Duodenal mucosa (tissue), 2 donors: Measurements from ENCODE around the gene ITPKC.
"Not testable (repeated sequence)": the region's sequence is repeated elsewhere in the genome, so short reads cannot be mapped to it uniquely, and the experiment has no call there.

Experiments
- H3K27ac ChIP-seq: one replicate; pipeline ENCODE4 v1.7.0; 2013; ENCODE audit warnings: low read depth, low read length
- H3K27me3 ChIP-seq, 2 donors: one replicate each; pipeline ENCODE4 v1.7.0; 2013; ENCODE audit warnings: low read length in 2 of 2, control low read depth in 1 of 2; ENCODE audit not compliant: insufficient read depth in 2 of 2, control insufficient read depth in 1 of 2
- H3K36me3 ChIP-seq, 2 donors: one replicate each; pipeline ENCODE4 v1.7.0; 2013; ENCODE audit warnings: low read length in 2 of 2, control low read depth in 1 of 2; ENCODE audit not compliant: insufficient read depth in 2 of 2, control insufficient read depth in 1 of 2
- H3K4me1 ChIP-seq, 2 donors: one replicate each; pipeline ENCODE4 v1.7.0; 2013; ENCODE audit warnings: low read length in 2 of 2, control low read depth in 1 of 2; ENCODE audit not compliant: insufficient read depth in 2 of 2, control insufficient read depth in 1 of 2
- H3K4me3 ChIP-seq, 2 donors: one replicate each; pipeline ENCODE4 v1.7.0; 2013; ENCODE audit warnings: low read length in 2 of 2, low read depth in 1 of 2
- H3K9ac ChIP-seq, 2 donors: one replicate each; pipeline ENCODE4 v1.7.0; 2013; ENCODE audit warnings: low read length in 2 of 2, low read depth in 1 of 2
- H3K9me3 ChIP-seq, 2 donors: one replicate each; pipeline ENCODE4 v1.7.0; 2013; ENCODE audit warnings: low read length in 2 of 2, control low read depth in 1 of 2; ENCODE audit not compliant: control insufficient read depth in 1 of 2

ITPKC gene

DNA sequence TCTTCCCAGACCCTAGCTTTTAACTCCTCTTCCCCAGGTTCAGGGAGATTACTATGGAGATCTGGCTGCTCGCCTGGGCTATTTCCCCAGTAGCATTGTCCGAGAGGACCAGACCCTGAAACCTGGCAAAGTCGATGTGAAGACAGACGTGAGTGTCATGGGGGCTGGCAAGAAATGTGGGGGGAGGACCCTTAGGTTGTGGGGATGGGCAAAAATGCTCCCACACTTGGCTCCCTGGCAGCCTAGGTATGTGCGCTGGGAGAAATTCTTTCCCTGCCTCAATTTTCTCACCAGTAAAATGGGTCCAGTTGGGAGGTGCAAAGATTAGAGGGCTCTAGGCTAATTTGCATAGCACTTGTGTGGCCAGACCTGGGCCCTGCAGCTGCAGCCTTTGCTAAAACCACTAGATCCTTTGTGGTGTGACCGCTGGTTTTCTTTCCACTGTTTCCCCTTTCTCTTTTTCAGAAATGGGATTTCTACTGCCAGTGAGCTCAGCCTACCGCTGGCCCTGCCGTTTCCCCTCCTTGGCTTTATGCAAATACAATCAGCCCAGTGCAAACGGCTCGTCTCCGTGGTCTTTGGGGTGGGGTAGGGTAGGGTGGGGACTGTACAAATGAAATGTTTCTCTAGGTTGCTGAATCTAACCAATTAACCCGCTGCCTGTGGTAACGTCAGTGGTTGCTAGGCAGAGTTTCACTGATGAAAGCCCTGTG, 60.2 kb downstream of the ITPKC start:
- Histone ChIP-seq H3K36me3 (peaks cover 0 to under 1% of the 10 kb centered on the region in 2 donors), H3K9ac (peak overlapping the region; percentile 90 to 94), H3K27ac (peak overlapping the region; percentile 98), H3K4me1 (peaks cover 12 to 15% of the 10 kb centered on the region in 2 donors), H3K4me3 (peak overlapping the region; percentile 84 to 91), H3K9me3 (no peaks in the 10 kb centered on the region), H3K27me3 (no peaks in the 10 kb centered on the region)

DNA sequence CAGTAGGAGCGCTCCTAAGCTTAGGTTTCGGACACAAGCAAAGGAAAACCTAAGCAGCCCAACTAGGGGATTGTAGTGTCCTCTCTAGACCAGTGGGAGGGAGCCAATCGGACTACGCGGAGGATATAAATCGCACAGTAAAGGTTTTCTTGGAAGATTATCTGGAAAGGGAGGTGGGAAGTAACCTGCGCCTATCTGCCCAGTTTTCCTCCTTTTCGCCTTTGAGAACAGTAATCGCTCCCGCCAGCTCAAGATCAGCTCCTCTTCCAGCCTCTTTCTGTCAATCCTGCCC, 60.7 kb downstream of the ITPKC start:
- Histone ChIP-seq H3K36me3 (peaks cover 0 to 3% of the 10 kb centered on the region in 2 donors), H3K9ac (peak overlapping the region; percentile 90 to 94), H3K4me1 (peaks cover 12 to 15% of the 10 kb centered on the region in 2 donors), H3K9me3 (no peaks in the 10 kb centered on the region), H3K27ac (peak overlapping the region; percentile 98), H3K27me3 (no peaks in the 10 kb centered on the region), H3K4me3 (peak overlapping the region; percentile 84 to 91)

DNA sequence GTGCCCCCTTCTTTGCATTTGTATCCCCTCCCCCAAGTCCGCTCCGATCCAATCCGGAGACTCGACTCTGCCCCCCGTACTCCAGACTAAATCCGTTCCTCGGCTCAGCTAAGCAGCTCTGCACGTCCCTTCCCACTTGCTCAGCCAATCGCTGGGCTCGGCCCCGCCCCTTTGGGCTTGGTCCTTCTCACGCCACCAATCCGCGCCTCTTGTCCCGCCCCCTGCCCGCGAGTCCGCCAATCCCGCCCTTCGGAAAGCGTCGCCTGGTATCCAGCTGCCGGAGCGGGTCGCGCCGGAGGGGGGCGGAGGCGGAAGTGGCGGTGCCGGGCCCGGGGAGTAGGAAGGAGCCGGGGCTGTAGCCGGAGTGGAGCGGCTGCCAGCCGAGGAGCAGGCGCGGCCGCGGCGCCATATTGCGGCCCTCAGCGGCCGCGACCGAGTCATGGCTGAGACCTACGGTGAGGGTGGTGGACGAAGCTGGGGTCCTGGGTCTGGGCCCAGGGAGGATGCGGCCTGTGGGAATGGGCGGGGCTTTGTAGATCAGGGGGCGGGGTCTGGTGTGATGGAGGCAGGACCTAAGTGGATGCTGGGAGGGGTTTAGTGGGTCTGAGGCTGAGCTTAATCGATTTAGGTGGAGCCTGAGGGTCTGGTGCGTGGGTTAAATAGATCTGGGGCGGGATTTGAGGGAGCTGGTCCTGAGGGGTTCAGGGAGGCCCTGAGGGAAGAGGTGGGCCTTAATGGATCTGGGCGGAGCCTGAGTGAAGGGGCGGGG, 61.2 kb downstream of the ITPKC start, which contains the start of gene RAB4B:
RAB4B (plus strand) TSS at position 311 of the 769 bp plus-strand sequence; CDS start at position 440, 129 bp downstream.
- H3K9me3 ChIP-seq: no peaks in the 10 kb centered on the region
- H3K4me3 ChIP-seq: peak within 1 kb of the TSS; percentile 84 to 91
- no peaks in the 10 kb centered on the region for H3K27me3 ChIP-seq
- peaks cover 12 to 15% of the 10 kb centered on the region in 2 donors for H3K4me1 ChIP-seq
- H3K36me3 ChIP-seq: peaks cover 0 to 3% of the 10 kb centered on the region in 2 donors
- H3K27ac ChIP-seq: peak within 1 kb of the TSS; percentile 98
- H3K9ac ChIP-seq: peak within 1 kb of the TSS; percentile 90 to 94

DNA sequence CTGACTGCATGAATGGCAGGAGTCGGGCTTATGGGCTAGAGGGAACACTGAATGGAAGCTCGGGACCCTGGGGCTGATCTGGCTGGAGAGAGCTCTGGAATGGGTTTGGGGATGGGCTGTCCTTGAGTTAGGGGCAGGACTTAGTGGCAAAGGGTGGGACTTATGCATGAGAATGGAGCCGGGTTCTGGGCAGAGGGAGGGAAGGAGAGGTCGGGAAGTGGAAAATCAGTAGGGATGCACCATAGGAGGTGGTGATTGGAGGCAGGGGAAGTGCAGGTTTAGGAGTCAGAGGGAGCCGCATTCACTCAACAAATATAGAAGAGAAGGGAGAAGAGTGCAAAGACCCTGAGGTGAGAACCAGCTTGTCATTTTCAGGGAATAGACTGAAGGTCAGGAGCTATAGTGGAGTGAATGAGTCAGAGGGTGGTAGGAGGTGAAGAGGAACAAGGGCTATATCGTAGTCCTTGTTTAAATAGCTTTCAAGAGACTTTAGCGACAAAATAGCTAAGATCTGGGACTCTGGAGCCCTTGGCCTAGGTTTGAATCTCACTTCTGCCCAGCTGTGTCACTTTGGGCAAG, 61.9 kb downstream of the ITPKC start:
- Histone ChIP-seq H3K4me3 (peak overlapping the region; percentile 72 to 84), H3K27ac (peak overlapping the region; percentile 96), H3K36me3 (peaks cover 0 to 3% of the 10 kb centered on the region in 2 donors), H3K4me1 (peaks cover 12 to 15% of the 10 kb centered on the region in 2 donors), H3K27me3 (no peaks in the 10 kb centered on the region), H3K9me3 (no peaks in the 10 kb centered on the region), H3K9ac (peak overlapping the region; percentile 90 to 94)

DNA sequence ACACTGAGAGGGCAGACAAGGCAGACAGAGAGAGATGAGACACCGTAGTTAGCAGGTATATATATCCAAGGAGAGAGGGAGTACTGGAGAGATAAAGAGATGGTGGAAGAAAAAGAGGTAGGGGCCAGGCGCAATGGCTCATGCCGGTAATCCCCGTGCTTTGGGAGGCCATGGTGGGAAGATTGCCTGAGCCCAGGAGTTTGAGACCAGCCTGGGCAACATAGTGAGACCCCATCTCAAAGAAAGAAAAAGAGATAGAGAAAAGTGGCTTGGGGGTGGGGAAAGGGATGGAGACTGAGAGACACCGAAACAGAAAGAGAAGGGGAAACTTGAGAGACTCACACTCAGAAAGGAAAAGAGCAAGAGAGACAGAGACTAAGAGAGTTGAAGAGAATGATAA, 63.7 kb downstream of the ITPKC start:
- Histone ChIP-seq H3K27me3 (no peaks in the 10 kb centered on the region), H3K36me3 (peaks cover 0 to 3% of the 10 kb centered on the region in 2 donors), H3K4me3 (no peak overlapping the region), H3K9ac (no peak overlapping the region), H3K27ac (no peak overlapping the region), H3K4me1 (peaks cover 12 to 15% of the 10 kb centered on the region in 2 donors), H3K9me3 (no peaks in the 10 kb centered on the region)

DNA sequence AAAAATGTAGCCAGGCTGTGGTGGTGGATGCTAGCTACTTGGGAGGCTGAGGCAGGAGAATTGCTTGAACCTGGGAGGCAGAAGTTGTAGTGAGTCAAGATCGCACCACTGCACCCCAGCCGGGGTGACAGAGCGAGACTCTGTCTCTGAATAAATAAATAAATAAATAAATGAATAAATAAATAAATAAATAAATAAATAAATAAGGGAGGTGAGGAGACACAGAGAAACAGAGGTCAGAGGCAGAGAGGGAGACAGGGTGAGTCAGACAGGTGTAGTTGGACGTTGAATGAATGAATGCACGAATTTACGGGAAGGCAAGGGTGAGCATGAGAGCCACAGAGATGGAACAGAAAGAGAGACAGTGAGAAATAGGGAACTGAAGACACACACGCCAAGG, 64.2 kb downstream of the ITPKC start:
- Histone ChIP-seq H3K27me3 (no peaks in the 10 kb centered on the region), H3K27ac (no peak overlapping the region), H3K4me3 (no peak overlapping the region), H3K4me1 (peaks cover 12 to 15% of the 10 kb centered on the region in 2 donors), H3K9me3 (no peaks in the 10 kb centered on the region), H3K36me3 (peaks cover 0 to 3% of the 10 kb centered on the region in 2 donors), H3K9ac (no peak overlapping the region)

DNA sequence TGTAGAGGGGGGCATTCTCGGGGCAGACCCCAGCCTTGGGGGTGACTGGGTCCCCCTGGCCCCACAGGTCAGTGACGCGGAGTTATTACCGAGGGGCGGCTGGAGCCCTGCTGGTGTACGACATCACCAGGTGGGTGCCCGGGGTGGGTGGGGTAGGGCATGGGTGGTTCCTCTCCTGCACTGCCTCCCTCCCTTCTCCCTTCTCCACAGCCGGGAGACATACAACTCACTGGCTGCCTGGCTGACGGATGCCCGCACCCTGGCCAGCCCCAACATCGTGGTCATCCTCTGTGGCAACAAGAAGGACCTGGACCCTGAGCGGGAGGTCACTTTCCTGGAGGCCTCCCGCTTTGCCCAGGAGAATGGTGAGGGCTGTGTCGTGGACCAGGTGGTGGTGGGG, 66.8 kb downstream of the ITPKC start:
- no peak overlapping the region for H3K9ac ChIP-seq
- no peaks in the 10 kb centered on the region for H3K27me3 ChIP-seq
- peaks cover 3 to 5% of the 10 kb centered on the region in 2 donors for H3K36me3 ChIP-seq
- no peaks in the 10 kb centered on the region for H3K9me3 ChIP-seq
- no peak overlapping the region for H3K4me3 ChIP-seq
- H3K4me1 ChIP-seq: peaks cover 5 to 6% of the 10 kb centered on the region in 2 donors
- no peak overlapping the region for H3K27ac ChIP-seq

DNA sequence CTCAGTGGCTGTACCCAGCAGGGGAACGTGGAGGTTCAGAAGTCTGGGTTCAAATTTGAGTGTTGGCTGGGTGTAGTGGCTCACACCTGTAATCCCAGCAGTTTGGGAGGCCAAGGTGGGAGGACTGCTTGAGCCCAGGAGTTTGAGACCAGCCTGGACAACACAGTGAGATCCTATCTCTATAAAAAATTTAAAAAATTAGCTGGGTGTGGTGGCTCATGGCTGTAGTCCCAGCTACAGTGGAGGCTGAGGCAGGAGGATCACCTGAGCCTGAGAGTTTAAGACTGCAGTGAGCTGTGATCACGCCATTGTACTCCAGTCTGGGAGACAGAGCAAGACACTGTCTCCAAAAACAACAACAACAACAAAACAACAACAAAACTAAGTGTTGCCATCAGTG, 67.2 kb downstream of the ITPKC start:
- H3K4me1 ChIP-seq, H3K9ac ChIP-seq, H3K27ac ChIP-seq, H3K27me3 ChIP-seq, H3K4me3 ChIP-seq, H3K9me3 ChIP-seq, H3K36me3 ChIP-seq: not testable (repeated sequence)

DNA sequence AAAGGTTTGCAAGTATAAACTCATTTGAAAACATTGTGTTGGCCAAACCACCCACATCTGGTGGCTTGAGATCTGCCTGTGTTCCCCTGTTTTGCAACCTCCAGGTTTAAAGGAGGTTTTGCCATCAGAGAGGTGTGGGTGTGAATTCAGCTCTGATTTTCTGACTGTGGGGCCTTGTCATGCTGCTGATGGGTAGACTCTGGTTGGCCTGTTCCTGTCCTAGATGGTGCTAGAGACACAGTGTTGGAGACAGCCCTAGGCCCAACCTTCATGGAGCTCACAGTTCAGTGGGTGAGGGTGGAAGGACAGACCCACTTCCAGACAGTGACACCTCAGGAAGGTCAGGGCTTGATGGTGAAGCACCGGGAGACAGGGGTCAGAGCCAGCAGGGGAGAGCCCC, 68.6 kb downstream of the ITPKC start:
- peaks cover 6 to 9% of the 10 kb centered on the region in 2 donors for H3K36me3 ChIP-seq
- no peak overlapping the region for H3K9ac ChIP-seq
- no peak overlapping the region for H3K27ac ChIP-seq

More for the DNA sequence above, 68.6 kb downstream of the ITPKC start:
- Histone ChIP-seq H3K4me3 (no peak overlapping the region), H3K27me3 (no peaks in the 10 kb centered on the region), H3K9me3 (no peaks in the 10 kb centered on the region), H3K4me1 (no peaks in the 10 kb centered on the region)
